NT2/D1 (cell line): Measurements from ENCODE around the gene BCL2L15.

ENCODE experiments used
- YY1 ChIP-seq: IDR thresholded peaks from 2 replicates; pipeline ENCODE4 v1.6.1; 2011; ENCODE audit not compliant: insufficient read length, insufficient read depth
- ZNF274 ChIP-seq: IDR thresholded peaks from 2 replicates; pipeline ENCODE4 v1.6.1; 2011; ENCODE audit warnings: mild to moderate bottlenecking, low read depth, low read length

DNA sequence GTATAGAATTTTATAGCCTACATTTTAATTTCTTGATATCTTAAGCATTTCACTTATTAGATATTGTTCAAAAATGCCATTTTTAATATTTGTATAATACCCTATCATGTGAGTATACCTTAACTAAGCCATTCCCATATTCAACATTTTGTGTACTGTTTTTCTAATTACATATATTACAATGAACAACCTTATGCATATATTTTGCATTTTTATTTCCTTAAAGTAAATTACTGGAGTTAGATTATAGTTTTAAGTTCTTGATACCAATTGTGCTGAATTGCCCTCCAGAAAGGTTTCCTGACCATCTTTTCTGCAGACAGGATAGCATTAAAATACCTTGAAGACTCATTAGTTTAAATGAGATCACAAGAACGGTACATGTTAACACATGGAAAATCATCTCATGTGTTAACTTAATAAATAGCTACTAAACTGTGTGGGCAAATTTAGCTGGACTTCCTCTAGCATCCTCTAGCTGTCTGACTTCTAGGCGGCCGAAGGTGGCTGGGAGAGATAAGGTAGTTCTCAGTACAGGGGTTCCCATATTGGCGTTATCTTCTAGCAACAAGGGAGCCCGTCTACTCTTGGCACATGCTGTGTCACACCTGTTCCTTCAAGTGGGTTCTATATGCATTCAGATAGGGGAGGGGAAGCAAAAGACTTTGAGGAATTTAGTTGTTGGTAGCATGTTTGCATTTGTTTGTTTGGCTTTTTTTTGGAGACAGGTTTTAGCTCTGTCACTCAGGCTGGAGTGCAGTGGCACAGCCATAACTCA, 26.7 kb upstream of the BCL2L15 start:
- TF ChIP-seq YY1: no peak
- TF ChIP-seq ZNF274: no peak
